GM12873 (cell line): ENCODE measurements around the gene SMAD2.

Experiments used
- TF ChIP-seq, protein P1 (sequence below): IDR thresholded peaks from 2 replicates; pipeline ENCODE4 v1.5.1; 2012; ENCODE audit warnings: low read depth, mild to moderate bottlenecking, moderate library complexity, low read length, control low read depth; ENCODE audit not compliant: insufficient read depth; ENCODE audit errors: missing control alignments

SMAD2 gene

DNA sequence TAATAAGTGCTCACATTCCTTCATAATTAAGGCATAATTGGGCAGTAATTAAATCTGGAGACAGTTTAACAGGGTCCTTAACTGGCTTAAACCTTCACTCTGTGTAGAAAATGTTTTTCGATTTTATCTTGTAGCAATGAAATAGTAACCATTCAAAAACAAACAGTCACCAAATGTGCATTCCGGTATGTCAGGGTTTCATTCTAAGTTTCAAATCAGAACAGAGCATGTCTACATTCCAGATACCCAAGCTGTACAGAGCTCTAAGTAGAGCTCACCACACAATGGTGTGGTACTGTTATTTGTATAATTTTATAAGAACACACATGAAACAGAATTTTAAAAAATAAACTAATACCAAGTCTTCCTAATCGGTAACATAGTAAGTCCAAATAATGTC, 52.6 kb downstream of the SMAD2 start:
- TF ChIP-seq, protein P1, sequence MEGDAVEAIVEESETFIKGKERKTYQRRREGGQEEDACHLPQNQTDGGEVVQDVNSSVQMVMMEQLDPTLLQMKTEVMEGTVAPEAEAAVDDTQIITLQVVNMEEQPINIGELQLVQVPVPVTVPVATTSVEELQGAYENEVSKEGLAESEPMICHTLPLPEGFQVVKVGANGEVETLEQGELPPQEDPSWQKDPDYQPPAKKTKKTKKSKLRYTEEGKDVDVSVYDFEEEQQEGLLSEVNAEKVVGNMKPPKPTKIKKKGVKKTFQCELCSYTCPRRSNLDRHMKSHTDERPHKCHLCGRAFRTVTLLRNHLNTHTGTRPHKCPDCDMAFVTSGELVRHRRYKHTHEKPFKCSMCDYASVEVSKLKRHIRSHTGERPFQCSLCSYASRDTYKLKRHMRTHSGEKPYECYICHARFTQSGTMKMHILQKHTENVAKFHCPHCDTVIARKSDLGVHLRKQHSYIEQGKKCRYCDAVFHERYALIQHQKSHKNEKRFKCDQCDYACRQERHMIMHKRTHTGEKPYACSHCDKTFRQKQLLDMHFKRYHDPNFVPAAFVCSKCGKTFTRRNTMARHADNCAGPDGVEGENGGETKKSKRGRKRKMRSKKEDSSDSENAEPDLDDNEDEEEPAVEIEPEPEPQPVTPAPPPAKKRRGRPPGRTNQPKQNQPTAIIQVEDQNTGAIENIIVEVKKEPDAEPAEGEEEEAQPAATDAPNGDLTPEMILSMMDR, result no peak

DNA sequence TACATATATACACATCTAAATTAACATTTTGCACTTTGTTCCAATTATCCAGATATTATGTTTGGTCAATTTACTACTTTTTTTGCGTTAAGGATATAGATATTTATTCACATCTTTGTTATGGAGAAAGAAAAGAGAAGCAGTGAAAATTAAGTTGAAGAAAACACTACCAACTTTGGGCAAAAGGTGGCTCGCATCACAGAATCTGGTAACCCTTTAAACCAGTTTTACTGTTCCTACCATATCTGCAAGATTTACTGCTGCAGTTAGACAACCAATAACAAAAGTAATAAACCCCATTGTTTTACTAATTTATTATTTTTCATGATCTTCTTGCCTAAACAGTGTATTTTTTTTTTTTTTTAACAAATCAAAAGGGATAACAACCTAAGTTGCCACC, 53.6 kb downstream of the SMAD2 start:
- TF ChIP-seq, protein P1, result no peak

DNA sequence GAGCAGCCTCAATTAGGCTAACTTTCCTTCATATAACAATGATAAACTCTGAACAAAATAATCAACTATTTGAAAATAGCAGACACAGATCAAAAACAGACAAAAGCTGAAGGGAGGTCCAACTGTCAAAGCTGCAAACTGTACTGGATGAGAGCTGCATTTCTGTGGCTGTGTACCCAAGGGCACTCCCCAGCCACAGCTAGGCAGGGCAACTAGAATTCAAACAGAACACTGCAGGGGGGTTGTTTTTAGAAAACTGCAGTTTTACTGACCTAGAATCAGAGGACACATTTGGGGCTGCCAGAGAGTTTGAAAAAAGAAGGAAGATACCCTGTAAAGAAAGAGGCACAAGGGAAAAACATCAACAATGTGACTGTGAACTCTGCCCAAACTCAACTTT, 56.8 kb downstream of the SMAD2 start:
- TF ChIP-seq, protein P1, result no peak

DNA sequence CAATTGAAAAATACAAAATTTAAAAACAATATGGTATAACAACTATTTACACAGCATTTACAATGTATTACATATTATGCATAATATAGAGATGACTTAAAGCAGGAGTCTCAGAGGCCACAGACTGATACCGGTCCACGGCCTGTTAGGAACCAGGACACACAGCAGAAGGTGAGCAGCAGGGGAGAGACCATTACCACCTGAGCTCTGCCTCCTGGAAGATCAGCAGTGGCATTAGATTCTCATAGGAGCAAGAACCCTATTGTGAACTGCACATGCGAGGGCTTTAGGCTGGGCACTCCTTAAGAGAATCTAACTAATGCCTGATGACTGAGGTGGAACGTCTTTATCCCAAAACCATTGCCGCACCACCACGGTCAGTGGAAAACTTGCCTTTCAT, 58.0 kb downstream of the SMAD2 start:
- TF ChIP-seq, protein P1, result no peak

DNA sequence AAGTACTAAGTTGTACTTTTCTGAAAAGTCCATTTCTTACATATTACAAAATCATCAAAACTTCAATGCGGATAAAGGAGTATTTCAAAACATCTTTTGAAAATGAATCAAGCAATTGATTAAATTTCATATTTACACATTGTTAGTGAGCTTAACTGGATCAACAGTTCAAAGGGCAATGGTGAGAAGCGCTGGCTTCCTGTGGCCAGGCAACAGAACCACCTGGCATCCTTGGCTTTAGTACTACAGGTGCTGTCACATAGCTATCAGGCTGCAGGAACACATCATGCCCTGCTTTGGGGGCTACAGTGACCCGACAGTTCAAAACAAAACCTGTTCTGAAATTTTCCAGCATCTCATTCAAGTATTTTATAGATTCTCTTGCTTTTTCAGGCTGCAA, 59.2 kb downstream of the SMAD2 start:
- TF ChIP-seq, protein P1, result no peak

DNA sequence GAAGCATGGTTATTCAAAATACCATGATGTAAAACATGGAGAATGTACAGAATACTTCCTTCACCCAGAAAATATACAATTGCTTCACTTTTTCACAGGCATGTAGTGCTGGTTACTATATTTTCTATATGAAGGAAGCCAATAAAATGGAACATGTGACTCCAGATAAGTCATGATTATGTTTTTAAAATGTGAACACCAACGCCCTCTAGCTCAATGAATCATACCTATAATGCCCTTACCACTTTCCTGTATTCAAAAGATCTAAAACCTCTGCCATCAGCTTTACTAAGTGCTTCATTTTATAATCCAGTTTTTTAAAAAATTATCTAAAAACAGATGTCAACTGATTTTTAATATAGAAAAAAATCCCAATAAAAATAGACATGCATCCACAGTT, 59.9 kb downstream of the SMAD2 start:
- TF ChIP-seq, protein P1, result no peak

DNA sequence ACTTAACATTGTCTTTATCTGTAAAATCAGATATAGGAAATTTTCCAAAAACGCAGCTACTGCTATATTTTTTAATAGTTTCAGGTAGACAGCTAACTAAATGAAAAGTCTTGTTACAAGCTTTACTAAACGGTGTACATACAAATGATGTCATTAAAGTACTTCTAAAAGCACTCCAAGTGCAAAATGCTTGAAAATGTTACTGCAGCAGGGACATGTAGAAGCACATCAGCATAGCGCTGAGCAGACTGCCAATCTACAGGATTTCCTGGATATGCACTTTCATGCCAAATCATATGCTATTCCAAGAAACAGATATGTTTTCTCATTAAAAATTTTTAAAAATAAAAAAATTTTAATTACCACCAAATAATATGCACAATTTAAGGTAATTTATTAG, 61.7 kb downstream of the SMAD2 start:
- TF ChIP-seq, protein P1, result no peak
